Upper lobe of right lung (tissue), 1 donor: Measurements from ENCODE around the gene ZBTB16. TPM values are rescaled to one million over a fixed set of nuclear protein-coding genes. Genes with fewer than 3 reads are reported as not detected.

ENCODE experiments used
- ATAC-seq: fragments of 200-7000 bp; cut with Tn5 transposase; one replicate; pipeline ENCODE4 v1.9.1; 2020; ENCODE audit warnings: mild to moderate bottlenecking, moderate library complexity
- DNase-seq: peaks from one replicate; pipeline ENCODE4 v3.0.0-alpha.2; 2020
- H3K27ac ChIP-seq: fragments of 200-600 bp; one replicate; pipeline ENCODE4 v1.8.0; 2022
- H3K27me3 ChIP-seq: fragments of 200-600 bp; one replicate; pipeline ENCODE4 v1.8.0; 2022; ENCODE audit warnings: mild to moderate bottlenecking
- H3K36me3 ChIP-seq: fragments of 200-600 bp; one replicate; pipeline ENCODE4 v1.8.0; 2022
- H3K4me1 ChIP-seq: fragments of 200-600 bp; one replicate; pipeline ENCODE4 v1.8.0; 2022
- H3K4me3 ChIP-seq: fragments of 200-600 bp; one replicate; pipeline ENCODE4 v1.8.0; 2022; ENCODE audit warnings: mild to moderate bottlenecking
- H3K9me3 ChIP-seq: fragments of 200-600 bp; one replicate; pipeline ENCODE4 v1.8.0; 2022
- intact Hi-C: fragments of 100-400 bp; cut with DNase I; formaldehyde crosslinking; loops from one replicate; pipeline ENCODE4 v1.11.0; 2022
- total RNA-seq: library from RNA; stranded (reverse); fragmentation: NEBNext Ultra II Directional; extraction: Animal tissue kit (Norgen Biotek cat#: 25700); gene quantifications from one replicate; pipeline ENCODE4 v1.2.1, GENCODE V29; 2021
- TF ChIP-seq, protein P1 (sequence below): fragments of 200-600 bp; IDR thresholded peaks from one replicate; pipeline ENCODE4 v1.8.0; 2022; ENCODE audit warnings: antibody characterized with exemption
- donor health status: DM: no; HTN: yes; CAD: no; lungs with severe emphysema.

ZBTB16 gene
- total RNA-seq, 1 donor from 2014 or later = 221 TPM

DNA sequence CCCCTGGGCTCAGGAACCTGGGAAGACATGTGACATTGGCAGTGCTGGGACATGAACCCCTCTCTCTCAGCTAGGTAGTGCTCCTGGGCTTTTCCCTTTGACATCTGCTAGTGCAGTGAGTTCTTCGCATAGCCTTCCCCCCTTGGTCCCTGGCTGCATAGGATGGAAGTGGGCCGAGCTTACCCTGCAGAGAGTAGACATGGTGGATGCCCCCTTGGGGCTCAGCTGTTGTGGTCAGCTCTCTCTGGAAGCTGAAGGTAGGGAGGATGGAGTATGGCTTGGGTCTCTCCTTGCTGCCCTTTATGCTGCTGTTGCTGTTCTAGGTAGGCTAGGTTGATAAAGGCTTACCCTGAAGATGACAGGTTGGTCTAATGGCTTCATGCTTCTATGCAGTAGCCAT, 92.1 kb downstream of the ZBTB16 start:
- TF ChIP-seq, protein P1, sequence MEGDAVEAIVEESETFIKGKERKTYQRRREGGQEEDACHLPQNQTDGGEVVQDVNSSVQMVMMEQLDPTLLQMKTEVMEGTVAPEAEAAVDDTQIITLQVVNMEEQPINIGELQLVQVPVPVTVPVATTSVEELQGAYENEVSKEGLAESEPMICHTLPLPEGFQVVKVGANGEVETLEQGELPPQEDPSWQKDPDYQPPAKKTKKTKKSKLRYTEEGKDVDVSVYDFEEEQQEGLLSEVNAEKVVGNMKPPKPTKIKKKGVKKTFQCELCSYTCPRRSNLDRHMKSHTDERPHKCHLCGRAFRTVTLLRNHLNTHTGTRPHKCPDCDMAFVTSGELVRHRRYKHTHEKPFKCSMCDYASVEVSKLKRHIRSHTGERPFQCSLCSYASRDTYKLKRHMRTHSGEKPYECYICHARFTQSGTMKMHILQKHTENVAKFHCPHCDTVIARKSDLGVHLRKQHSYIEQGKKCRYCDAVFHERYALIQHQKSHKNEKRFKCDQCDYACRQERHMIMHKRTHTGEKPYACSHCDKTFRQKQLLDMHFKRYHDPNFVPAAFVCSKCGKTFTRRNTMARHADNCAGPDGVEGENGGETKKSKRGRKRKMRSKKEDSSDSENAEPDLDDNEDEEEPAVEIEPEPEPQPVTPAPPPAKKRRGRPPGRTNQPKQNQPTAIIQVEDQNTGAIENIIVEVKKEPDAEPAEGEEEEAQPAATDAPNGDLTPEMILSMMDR = no peak
- ATAC-seq = no peak

DNA sequence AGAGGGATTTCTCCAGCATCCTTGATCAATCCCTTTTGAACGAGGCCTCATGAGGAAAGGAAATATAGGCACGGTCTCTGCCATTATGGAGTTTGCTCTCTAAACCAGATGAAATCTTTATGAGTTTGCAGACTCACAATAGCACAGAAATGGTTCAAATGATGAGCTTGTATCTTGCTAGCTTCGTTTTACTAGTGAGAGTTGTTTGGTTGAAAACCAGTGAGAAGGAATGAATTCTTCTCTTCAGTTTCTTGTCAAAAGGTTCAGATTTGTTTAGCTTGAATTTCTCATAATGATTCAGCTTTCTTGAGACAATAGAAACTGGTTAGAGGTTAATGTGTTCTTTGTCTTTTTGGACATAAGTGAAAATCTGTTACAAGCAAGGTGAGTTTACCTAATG, 92.7 kb downstream of the ZBTB16 start:
- Histone ChIP-seq H3K4me3 (no peak overlapping the region), H3K4me1 (peaks cover 79% of the 10 kb centered on the region), H3K27ac (peak overlapping the region; percentile 85), H3K9me3 (no peaks in the 10 kb centered on the region), H3K36me3 (peaks cover 13% of the 10 kb centered on the region), H3K27me3 (no peaks in the 10 kb centered on the region)
- DNase-seq = no peak
- ATAC-seq = no peak
- intact Hi-C loops = no loop called here
- TF ChIP-seq, protein P1 = no peak

More for the DNA sequence above, 92.1 kb downstream of the ZBTB16 start:
- no peak overlapping the region for H3K4me3 ChIP-seq
- H3K27me3 ChIP-seq = no peaks in the 10 kb centered on the region
- H3K36me3 ChIP-seq = peaks cover 8% of the 10 kb centered on the region
- H3K27ac ChIP-seq = no peak overlapping the region
- peaks cover 79% of the 10 kb centered on the region for H3K4me1 ChIP-seq
- no peak for DNase-seq
- H3K9me3 ChIP-seq = no peaks in the 10 kb centered on the region
- intact Hi-C loops = no loop called here

DNA sequence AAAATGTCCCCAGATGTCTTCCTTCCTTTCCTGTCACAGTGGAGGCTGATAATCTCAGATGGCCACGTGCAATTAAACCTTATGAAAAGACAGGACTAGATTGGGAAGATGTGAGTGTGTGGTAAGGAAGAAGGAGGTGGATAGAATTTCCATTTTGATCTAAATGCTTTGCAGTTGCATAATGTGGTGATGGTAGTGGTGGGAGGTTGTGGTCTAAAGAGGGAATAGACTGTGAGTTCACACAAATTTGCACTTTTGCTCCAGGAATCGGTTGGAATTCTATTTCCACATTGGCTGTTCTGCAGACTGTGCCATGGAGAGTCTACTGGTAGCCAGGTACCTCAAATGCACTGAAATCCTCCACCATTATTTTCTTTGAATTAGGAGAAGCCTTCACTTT, 93.3 kb downstream of the ZBTB16 start:
- Histone ChIP-seq H3K4me1 (peaks cover 79% of the 10 kb centered on the region), H3K9me3 (no peaks in the 10 kb centered on the region), H3K4me3 (no peak overlapping the region), H3K36me3 (peaks cover 20% of the 10 kb centered on the region), H3K27ac (peak overlapping the region; percentile 85), H3K27me3 (no peaks in the 10 kb centered on the region)
- TF ChIP-seq, protein P1 = no peak
- ATAC-seq (no peak), DNase-seq (no peak)
- intact Hi-C loops = no loop called here

GRCh38 chr11:114153224-114153623, 93.7 kb downstream of the ZBTB16 start:
- Histone ChIP-seq H3K27me3 (no peaks in the 10 kb centered on the region), H3K4me3 (no peak overlapping the region), H3K9me3 (no peaks in the 10 kb centered on the region), H3K36me3 (peaks cover 23% of the 10 kb centered on the region), H3K27ac (peak overlapping the region; percentile 85), H3K4me1 (peaks cover 80% of the 10 kb centered on the region)
- TF ChIP-seq, protein P1 = no peak
- ATAC-seq (peak; percentile 1), DNase-seq (no peak)
- intact Hi-C loops = no loop called here

DNA sequence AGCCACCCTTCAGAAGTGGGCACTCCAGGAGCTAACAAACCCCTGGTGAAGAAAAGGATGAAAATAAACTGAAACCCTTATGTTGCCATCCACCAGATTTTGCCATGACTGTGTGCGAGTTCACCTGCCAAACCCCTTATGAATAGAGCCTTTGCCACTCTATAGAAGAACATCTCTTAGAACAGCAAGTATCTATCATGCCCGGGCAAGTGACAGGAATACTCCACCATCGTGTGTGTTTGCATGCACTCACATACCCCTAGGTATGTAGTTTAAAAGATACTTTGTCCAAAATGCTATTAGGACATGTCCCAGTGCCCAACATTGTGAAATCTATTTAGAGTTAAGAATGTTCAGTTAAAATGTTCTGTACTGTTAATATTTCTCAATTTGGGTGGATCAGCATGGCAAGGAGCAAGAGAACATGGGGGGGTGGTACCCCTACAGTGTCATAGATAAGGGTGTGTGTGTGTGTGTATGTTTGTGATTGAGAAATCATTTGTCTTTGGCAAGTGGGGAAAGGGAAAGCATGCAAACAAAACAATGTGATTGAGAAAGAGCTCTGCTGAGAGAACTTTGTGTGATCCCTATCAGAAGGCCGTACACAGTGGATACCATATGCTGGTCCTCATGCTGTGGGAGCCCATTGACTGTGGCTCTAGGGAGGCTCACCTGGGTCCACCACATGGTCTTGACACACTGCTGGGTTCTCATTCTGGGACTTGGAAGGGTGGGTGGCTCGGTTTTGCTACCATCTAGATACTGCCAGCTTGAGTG, 94.9 kb downstream of the ZBTB16 start:
- TF ChIP-seq, protein P1 = no peak
- peaks cover 31% of the 10 kb centered on the region for H3K36me3 ChIP-seq
- no peaks in the 10 kb centered on the region for H3K27me3 ChIP-seq
- H3K9me3 ChIP-seq = no peaks in the 10 kb centered on the region
- no peak for DNase-seq
- no peak overlapping the region for H3K4me3 ChIP-seq
- intact Hi-C loops = no loop called here
- H3K27ac ChIP-seq = peak overlapping the region; percentile 85
- peak; percentile 83 for ATAC-seq
- H3K4me1 ChIP-seq = peaks cover 83% of the 10 kb centered on the region
